HG03469 (cell line): ENCODE measurements around the gene SCAF8.

Experiments used
- ATAC-seq: cut with Tn5 transposase; IDR thresholded peaks from one replicate; pipeline ENCODE4 v1.9.1; 2021; ENCODE audit warnings: mild to moderate bottlenecking, moderate library complexity, moderate number of reproducible peaks; ENCODE audit not compliant: unreplicated experiment

SCAF8 gene

DNA sequence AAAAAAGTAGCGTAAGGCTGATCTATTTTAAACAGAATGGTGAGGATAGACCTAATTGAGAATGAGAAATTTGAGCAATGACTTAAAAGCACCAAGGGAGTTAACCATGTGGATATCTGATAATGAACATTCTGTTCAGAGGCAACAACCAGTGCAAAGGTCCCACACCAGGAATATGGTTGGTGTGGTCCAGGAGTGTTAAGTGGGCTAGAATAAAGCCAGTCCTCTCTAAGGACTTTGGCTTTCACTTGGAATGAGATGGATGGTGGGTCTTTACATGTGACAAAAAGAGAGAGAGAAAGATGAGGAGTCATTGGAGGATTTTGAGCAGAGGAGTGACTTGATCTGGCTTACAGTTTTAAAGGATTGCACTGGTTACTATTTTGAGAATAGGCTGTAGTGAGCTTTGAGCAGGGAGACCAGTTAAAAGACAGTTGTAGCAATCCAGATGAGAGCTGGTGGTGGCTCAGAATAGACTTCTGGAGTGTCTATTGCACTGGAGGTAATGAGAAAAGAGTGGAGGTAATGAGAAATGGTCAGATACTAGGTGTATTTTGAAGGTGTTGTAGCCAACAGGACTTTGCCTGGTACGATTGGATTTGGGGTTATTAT, 89.8 kb downstream of the SCAF8 start:
- ATAC-seq, result no peak

DNA sequence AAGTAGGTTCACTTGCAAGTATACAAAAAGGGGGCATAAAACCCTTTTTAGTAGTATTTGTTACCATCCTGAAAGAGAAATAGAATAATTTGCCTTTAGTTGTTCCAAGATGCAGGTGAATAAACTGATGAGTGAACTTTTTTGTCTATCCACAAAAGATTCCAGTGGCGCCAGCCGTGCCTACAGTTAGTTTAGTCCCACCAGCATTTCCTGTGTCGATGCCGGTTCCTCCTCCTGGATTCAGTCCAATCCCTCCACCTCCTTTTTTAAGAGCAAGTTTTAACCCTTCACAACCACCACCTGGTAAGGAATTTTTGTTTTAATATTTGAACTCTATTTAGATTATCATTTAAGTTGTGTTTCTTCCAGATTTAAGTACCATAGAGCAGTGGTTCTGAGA, 90.9 kb downstream of the SCAF8 start:
- no peak for ATAC-seq

- ATAC-seq, result no peak
These were observed 96.8 kb downstream of the SCAF8 start for GRCh38 chr6:154829970-154830369.

- no peak for ATAC-seq
These were observed 97.6 kb downstream of the SCAF8 start for GRCh38 chr6:154830771-154831170.

GRCh38 chr6:154835307-154835706, 102.1 kb downstream of the SCAF8 start:
- ATAC-seq, result no peak

- ATAC-seq, result no peak
These were observed 106.3 kb downstream of the SCAF8 start for GRCh38 chr6:154839546-154839945.

GRCh38 chr6:154840363-154840762, 107.1 kb downstream of the SCAF8 start:
- no peak for ATAC-seq

- ATAC-seq, result no peak
These were observed 107.9 kb downstream of the SCAF8 start for GRCh38 chr6:154841109-154841508.

DNA sequence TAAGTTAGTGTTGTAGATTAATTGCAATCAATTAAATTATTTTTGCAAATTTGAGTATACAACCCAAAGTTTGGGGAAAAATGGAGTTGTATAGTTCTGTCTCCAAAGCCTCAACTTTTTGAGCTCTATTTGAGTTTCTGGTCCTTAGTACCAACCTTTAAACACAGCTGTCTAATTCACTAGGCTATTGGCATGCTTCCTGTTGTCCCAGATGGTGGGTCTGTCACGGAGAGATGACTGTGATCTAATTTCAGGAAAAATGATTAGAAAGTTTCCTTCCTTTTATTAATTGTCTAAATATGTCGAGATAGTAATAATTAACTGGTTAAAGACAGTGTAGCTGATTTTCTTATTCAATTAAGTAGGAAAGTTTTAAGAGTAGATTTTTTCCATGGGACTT, 109.6 kb downstream of the SCAF8 start:
- no peak for ATAC-seq

GRCh38 chr6:154847318-154847717, 114.1 kb downstream of the SCAF8 start:
- no peak for ATAC-seq

GRCh38 chr6:154848580-154848979, 115.4 kb downstream of the SCAF8 start:
- no peak for ATAC-seq

GRCh38 chr6:154849475-154849874, 116.3 kb downstream of the SCAF8 start:
- ATAC-seq, result no peak

DNA sequence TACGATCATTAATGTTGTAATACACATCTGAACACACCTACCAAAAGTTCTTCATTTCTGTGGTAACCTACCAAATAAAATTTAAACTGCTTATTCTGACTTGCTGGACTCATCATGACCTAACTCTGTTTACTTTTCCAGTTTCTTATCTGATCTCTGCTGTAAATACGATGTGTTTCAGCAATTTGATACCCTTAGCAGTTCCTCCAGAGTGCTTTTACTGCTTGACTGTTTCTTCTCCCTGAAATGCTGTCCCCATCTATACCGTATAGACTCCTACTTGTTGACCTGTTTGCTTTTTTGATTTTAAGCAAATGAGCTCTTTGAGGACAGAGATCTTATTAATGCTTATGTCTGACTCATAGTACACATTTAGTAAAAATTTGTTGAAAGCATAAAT, 119.5 kb downstream of the SCAF8 start:
- ATAC-seq, result no peak

GRCh38 chr6:154857529-154857928, 124.3 kb downstream of the SCAF8 start:
- ATAC-seq, result no peak

DNA sequence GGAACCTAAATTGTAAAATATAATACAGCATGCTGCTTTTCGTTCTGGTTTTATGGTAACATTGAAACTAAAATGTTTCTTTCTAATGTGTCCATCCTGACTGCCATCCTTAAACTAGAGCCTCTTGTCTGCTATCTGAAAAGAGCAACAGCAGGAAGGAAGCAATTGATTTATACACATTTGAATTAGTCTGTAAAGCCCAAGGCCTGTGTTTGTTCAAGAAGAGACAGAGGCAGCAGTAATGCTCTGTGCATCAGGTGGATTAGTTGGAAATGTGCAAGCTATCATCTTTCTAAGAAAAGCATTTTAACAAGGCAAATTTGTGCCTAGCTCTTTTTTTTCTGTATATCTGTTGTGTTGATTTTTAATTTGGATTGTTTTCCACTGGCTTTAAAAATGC, 128.6 kb downstream of the SCAF8 start:
- no peak for ATAC-seq

DNA sequence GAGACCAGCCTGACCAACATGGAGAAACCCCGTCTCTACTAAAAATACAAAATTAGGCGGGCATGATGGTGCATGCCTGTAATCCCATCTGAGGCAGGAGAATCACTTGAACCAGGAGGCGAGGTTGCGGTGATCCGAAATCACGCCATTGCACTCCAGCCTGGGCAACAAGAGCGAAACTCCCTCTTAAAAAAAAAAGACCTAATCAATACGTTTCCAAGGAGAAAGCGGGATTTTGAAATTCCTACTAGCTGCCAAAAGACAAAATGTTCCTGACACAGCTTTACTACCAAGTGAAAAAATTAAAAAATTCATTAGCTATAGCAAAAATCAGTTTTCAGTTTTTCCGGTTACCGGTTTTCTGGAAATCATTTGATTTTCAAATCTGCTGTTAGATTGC, 129.3 kb downstream of the SCAF8 start:
- no peak for ATAC-seq

DNA sequence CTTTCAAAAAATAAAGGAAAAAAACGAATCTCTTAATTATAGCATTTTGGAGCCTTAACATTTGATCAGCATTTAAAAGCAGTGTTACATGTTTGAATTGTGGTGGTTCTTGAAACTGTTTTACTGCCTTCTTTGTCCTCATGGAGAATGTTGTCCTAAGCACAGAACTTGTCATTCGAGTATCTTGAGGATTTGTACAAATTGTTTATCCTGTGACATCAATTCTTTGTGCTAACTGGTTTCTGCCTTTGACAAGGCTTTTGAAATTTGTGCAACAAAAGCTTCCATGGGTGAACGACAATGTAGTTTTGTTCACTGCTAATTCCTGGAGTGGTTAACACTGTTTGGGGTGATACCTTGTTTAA, 130.8 kb downstream of the SCAF8 start:
- ATAC-seq, result no peak

- ATAC-seq, result no peak
These were observed 132.1 kb downstream of the SCAF8 start for GRCh38 chr6:154865291-154865690.

- no peak for ATAC-seq
These were observed 135.0 kb downstream of the SCAF8 start for GRCh38 chr6:154868143-154868594.

DNA sequence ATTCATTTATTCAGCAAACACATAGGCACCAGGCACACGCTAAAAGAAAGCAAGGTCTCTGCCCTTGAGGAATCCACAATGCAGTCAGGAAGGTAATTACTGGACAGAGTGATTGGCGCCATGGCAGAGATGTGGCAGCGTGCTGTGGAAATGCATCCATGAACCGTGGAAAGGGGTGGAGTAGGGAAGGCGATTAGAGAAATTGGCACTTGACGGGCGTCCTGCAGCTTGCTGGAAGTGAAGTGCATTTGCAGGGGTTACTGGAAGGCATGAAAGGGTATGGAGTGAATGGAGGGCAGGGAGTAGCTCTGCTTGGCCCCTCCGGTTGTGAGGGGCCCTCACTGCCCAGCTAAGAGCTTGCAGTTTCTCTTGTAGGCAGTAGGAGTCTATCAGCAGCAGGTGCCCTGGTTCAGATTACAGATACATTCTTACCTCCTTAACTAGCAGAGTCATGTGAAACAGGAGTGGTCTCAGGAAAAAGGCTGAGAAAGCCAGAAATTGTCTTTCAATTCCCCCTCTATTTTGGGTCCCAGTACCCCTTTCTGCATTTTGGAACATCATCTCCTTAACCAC, 139.4 kb downstream of the SCAF8 start:
- ATAC-seq, result no peak

GRCh38 chr6:154873546-154873945, 140.3 kb downstream of the SCAF8 start:
- ATAC-seq, result no peak

DNA sequence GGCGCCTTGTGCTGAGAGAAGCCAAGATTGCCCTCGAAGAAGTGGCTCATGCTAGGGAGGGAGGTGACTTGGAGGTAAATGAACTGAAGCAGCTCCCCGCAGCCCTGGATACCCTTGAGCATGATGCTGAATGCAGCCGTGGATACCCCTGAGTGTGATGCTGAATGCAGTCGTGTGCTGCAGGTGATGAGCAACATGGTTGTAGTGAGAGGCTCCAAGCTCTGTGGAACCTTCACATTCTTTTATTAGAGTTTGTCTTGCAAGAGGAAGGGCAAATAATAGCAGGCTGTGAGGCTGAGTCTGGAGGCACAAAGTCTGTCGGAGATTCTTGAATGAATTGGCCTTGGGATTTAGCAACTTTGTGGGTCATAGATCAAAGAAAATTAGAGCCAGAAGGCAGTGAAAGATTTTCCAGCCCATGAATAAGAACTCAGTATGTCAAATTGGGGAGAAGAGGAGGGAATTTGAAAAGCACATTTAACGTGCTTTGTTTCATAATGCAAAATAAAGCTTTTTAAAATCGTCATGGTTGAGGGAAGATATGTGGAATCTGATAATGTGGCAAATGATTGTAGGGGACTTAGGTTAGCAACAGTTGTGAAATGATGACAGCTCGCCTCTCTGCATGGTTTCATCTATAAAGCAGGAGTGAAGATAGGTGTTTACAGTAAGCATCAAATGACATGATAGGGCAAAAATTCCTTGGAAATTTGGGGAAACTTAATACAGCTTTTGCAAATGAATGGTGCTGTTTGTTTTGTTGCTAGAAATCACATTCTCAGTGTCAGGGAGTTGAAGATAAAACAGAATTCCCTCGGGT, 141.8 kb downstream of the SCAF8 start:
- no peak for ATAC-seq
